Activated T-cell treated with anti-CD3 and anti-CD28 coated beads, Interleukin-2, amount 50 U/mL, for 72 hours (primary cell): ENCODE results near the gene ADH4. TPM values are rescaled to one million over a fixed set of nuclear protein-coding genes. Genes with fewer than 3 reads are reported as not detected.
"Not testable (repeated sequence)": the region's sequence is repeated elsewhere in the genome, so short reads cannot be mapped to it uniquely, and the experiment has no call there.

Experiments used
- ATAC-seq, 2 donors: fragments of 150-1000 bp; cut with Tn5 transposase; replicated peaks in 1 of 2; 2 replicates each; pipeline ENCODE4 v1.10.0; 2021; ENCODE audit warnings: moderate library complexity in 2 of 2, mild to moderate bottlenecking in 1 of 2
- DNase-seq, 2 donors: peaks; one replicate each; pipeline ENCODE4 v3.0.0; 2021 to 2022; ENCODE audit warnings: mixed read lengths in 1 of 2
- H3K27ac Mint-ChIP-seq: one replicate; pipeline ENCODE4 v1.8.0; 2022; ENCODE audit warnings: mild to moderate bottlenecking, moderate library complexity, mixed read lengths
- H3K27me3 Mint-ChIP-seq: one replicate; pipeline ENCODE4 v1.8.0; 2022; ENCODE audit warnings: low read depth, mixed read lengths
- H3K36me3 Mint-ChIP-seq, 2 donors: one replicate each; pipeline ENCODE4 v1.8.0; 2022; ENCODE audit warnings: mixed read lengths in 2 of 2, mild to moderate bottlenecking in 1 of 2; ENCODE audit not compliant: insufficient read depth in 2 of 2
- H3K4me1 Mint-ChIP-seq: one replicate; pipeline ENCODE4 v1.8.0; 2022; ENCODE audit warnings: low read depth, mixed read lengths
- H3K4me3 Mint-ChIP-seq, 2 donors: one replicate each; pipeline ENCODE4 v1.8.0; 2022; ENCODE audit warnings: mild to moderate bottlenecking in 2 of 2, mixed read lengths in 2 of 2, moderate library complexity in 2 of 2
- H3K9me3 Mint-ChIP-seq, 2 donors: one replicate each; pipeline ENCODE4 v1.8.0; 2022; ENCODE audit warnings: mixed read lengths in 2 of 2
- total RNA-seq, 2 donors: library from RNA; stranded (reverse); gene quantifications; one replicate each; pipeline ENCODE4 v1.2.3, GENCODE V29; 2022

Gene ADH4
- total RNA-seq, 2 donors from 2014 or later = not detected

GRCh38 chr4:99088481-99089365, 55.4 kb downstream of the ADH4 start, which contains the start of gene ADH5:
Gene ADH5 (minus strand): TSS chr4:99088788. CDS start chr4:99088700, 88 bp downstream.
- peak; percentile 88 to 89 for DNase-seq
- Mint-ChIP-seq H3K9me3 (no peaks in the 10 kb centered on the region), H3K4me3 (peak within 1 kb of the TSS; percentile 92 to 95), H3K4me1 (peaks cover 49% of the 10 kb centered on the region), H3K27me3 (no peaks in the 10 kb centered on the region), H3K36me3 (peaks cover 0 to 16% of the 10 kb centered on the region in 2 donors), H3K27ac (peak within 1 kb of the TSS; percentile 90)
- ATAC-seq = peak; percentile 98 to 99

- peak overlapping the region; percentile 90 for H3K27ac Mint-ChIP-seq
- H3K27me3 Mint-ChIP-seq = no peaks in the 10 kb centered on the region
- no peaks in the 10 kb centered on the region for H3K9me3 Mint-ChIP-seq
- ATAC-seq (peak; percentile 3 to 6), DNase-seq (peak; percentile 7 to 14)
- H3K4me3 Mint-ChIP-seq = peak overlapping the region; percentile 92 to 95
- H3K36me3 Mint-ChIP-seq = peaks cover 0 to 16% of the 10 kb centered on the region in 2 donors
- H3K4me1 Mint-ChIP-seq = peaks cover 49% of the 10 kb centered on the region
Observed at GRCh38 chr4:99088023-99088449, 56.1 kb downstream of the ADH4 start.

- Mint-ChIP-seq H3K27me3 (no peaks in the 10 kb centered on the region), H3K9me3 (no peaks in the 10 kb centered on the region), H3K4me1 (peaks cover 28% of the 10 kb centered on the region), H3K4me3 (no peak overlapping the region), H3K27ac (peak overlapping the region; percentile 19), H3K36me3 (peaks cover 0 to 28% of the 10 kb centered on the region in 2 donors)
- no peak for ATAC-seq
- DNase-seq = no peak
Observed at GRCh38 chr4:99084595-99084994, 59.5 kb downstream of the ADH4 start.

- no peaks in the 10 kb centered on the region for H3K9me3 Mint-ChIP-seq
- ATAC-seq = no peak
- H3K4me3 Mint-ChIP-seq = no peak overlapping the region
- no peaks in the 10 kb centered on the region for H3K27me3 Mint-ChIP-seq
- peaks cover 12% of the 10 kb centered on the region for H3K4me1 Mint-ChIP-seq
- H3K36me3 Mint-ChIP-seq = peaks cover 2 to 27% of the 10 kb centered on the region in 2 donors
- H3K27ac Mint-ChIP-seq = no peak overlapping the region
- no peak for DNase-seq
Observed at GRCh38 chr4:99082192-99082591, 61.9 kb downstream of the ADH4 start.

GRCh38 chr4:99080869-99081268, 63.2 kb downstream of the ADH4 start:
- H3K27ac Mint-ChIP-seq, H3K4me1 Mint-ChIP-seq, ATAC-seq, H3K9me3 Mint-ChIP-seq, DNase-seq, H3K27me3 Mint-ChIP-seq, H3K4me3 Mint-ChIP-seq: not testable (repeated sequence)
- H3K36me3 Mint-ChIP-seq = peaks cover 2 to 28% of the 10 kb centered on the region in 2 donors

GRCh38 chr4:99079625-99080295, 64.3 kb downstream of the ADH4 start:
- Mint-ChIP-seq H3K36me3 (peaks cover 2 to 20% of the 10 kb centered on the region in 2 donors), H3K4me3 (no peak overlapping the region), H3K4me1 (no peaks in the 10 kb centered on the region), H3K27me3 (no peaks in the 10 kb centered on the region), H3K27ac (peak overlapping the region; percentile 80), H3K9me3 (no peaks in the 10 kb centered on the region)
- DNase-seq (no peak), ATAC-seq (no peak)

GRCh38 chr4:99078931-99079624, 65.0 kb downstream of the ADH4 start:
- H3K27ac Mint-ChIP-seq = peak overlapping the region; percentile 80
- H3K27me3 Mint-ChIP-seq = no peaks in the 10 kb centered on the region
- no peak for ATAC-seq
- no peak overlapping the region for H3K4me3 Mint-ChIP-seq
- no peaks in the 10 kb centered on the region for H3K4me1 Mint-ChIP-seq
- H3K9me3 Mint-ChIP-seq = no peaks in the 10 kb centered on the region
- no peak for DNase-seq
- peaks cover 2 to 20% of the 10 kb centered on the region in 2 donors for H3K36me3 Mint-ChIP-seq

- DNase-seq = no peak
- no peaks in the 10 kb centered on the region for H3K27me3 Mint-ChIP-seq
- no peak overlapping the region for H3K4me3 Mint-ChIP-seq
- H3K4me1 Mint-ChIP-seq = no peaks in the 10 kb centered on the region
- H3K27ac Mint-ChIP-seq = peak overlapping the region; percentile 50
- H3K36me3 Mint-ChIP-seq = peaks cover 2 to 18% of the 10 kb centered on the region in 2 donors
- no peaks in the 10 kb centered on the region for H3K9me3 Mint-ChIP-seq
- ATAC-seq = no peak
Observed at GRCh38 chr4:99078336-99078735, 65.8 kb downstream of the ADH4 start.

GRCh38 chr4:99077177-99077576, 66.9 kb downstream of the ADH4 start:
- ATAC-seq = no peak

GRCh38 chr4:99076292-99076976, 67.7 kb downstream of the ADH4 start:
- no peak overlapping the region for H3K4me3 Mint-ChIP-seq
- H3K36me3 Mint-ChIP-seq = peaks cover 2 to 19% of the 10 kb centered on the region in 2 donors
- no peaks in the 10 kb centered on the region for H3K27me3 Mint-ChIP-seq
- ATAC-seq (no peak), DNase-seq (no peak)
- peak overlapping the region; percentile 68 for H3K27ac Mint-ChIP-seq
- no peaks in the 10 kb centered on the region for H3K9me3 Mint-ChIP-seq
- H3K4me1 Mint-ChIP-seq = no peaks in the 10 kb centered on the region

More at GRCh38 chr4:99077177-99077576, 66.9 kb downstream of the ADH4 start:
- H3K4me1 Mint-ChIP-seq = no peaks in the 10 kb centered on the region
- no peak overlapping the region for H3K4me3 Mint-ChIP-seq
- H3K36me3 Mint-ChIP-seq = peaks cover 2 to 23% of the 10 kb centered on the region in 2 donors
- H3K27ac Mint-ChIP-seq = no peak overlapping the region
- H3K27me3 Mint-ChIP-seq = no peaks in the 10 kb centered on the region
- DNase-seq = no peak
- H3K9me3 Mint-ChIP-seq = no peaks in the 10 kb centered on the region

GRCh38 chr4:99074816-99075215, 69.3 kb downstream of the ADH4 start:
- H3K4me1 Mint-ChIP-seq = no peaks in the 10 kb centered on the region
- H3K4me3 Mint-ChIP-seq = no peak overlapping the region
- no peaks in the 10 kb centered on the region for H3K27me3 Mint-ChIP-seq
- H3K36me3 Mint-ChIP-seq = peaks cover 2 to 19% of the 10 kb centered on the region in 2 donors
- no peak for ATAC-seq
- no peak for DNase-seq
- no peaks in the 10 kb centered on the region for H3K9me3 Mint-ChIP-seq
- H3K27ac Mint-ChIP-seq = no peak overlapping the region
